ENCODE measurements around the gene PUSL1. TPM values are rescaled to one million over a fixed set of nuclear protein-coding genes. Genes with fewer than 3 reads are reported as not detected.

PUSL1 gene
- polyA plus RNA-seq, 1 donor (not counting 4 experiments of a cell fraction or from before 2014, with no cell fraction given) = 11.4 TPM

DNA sequence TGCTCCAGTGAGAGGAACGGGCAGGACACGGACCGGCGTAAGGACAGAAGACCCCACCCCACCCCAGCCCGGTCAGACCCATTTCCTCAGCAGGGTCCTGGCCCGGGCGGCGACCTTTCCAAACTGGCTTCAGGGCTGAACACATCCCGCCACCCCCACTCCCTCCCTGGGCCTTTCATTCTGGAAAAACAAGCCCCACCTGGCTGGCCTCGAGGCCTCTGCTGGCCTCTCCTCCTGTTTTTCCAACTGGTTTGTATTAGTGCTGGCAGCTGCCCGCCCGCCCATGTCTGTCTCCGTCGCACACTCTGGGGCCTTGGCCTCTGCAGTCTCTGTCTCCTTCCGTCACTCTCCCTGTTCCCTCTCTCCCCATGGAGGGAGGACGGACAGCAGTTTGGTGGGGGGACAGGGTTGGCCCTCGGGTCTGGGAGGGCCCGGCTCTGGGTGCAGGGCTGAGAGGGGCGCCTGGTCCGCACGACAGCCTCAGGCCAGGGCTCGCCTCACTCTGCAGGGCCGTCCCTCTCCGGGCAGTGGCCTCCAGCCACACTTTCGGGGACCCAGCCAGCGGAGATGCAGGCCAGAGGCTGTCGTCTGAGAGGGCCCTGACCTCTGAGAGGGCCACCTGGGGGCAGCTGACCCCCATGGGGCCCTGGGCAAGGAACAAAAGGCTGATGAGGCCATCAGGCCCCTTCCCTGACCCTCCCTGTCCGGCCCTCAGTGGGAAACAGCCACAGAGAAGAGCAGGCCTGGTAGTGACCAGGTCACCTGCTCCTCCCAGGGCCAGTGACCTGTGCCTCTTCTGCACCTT is 51.5 kb downstream of the PUSL1 start:
- dilution Hi-C loops (cut with MboI; ENCODE audit: extremely low pct_ligation_motif_present, low sequenced_read_pairs) = no loop called here
- Histone ChIP-seq H3K9ac (ENCODE audit: control insufficient read depth, extremely low read depth, insufficient read depth, low read length) (no peak overlapping the region), H3K4me2 (ENCODE audit: control insufficient read depth, extremely low read depth, insufficient read depth, low read depth, low read length) (no peak overlapping the region), H3K27ac (ENCODE audit: control insufficient read depth, insufficient read depth, low read length) (no peak overlapping the region), H2AFZ (ENCODE audit: control insufficient read depth, low read length) (no peak overlapping the region), H3K79me2 (ENCODE audit: control insufficient read depth, insufficient read depth, low read length) (no peaks in the 10 kb centered on the region), H4K20me1 (ENCODE audit: control insufficient read depth, extremely low read depth, insufficient read depth, low read length) (no peaks in the 10 kb centered on the region), H3K4me3 (ENCODE audit: control insufficient read depth in 2 of 3, extremely low read depth in 1 of 3, insufficient read depth in 2 of 3, low read depth in 1 of 3, low read length in 3 of 3) (no peak overlapping the region), H3K27me3 (ENCODE audit: control insufficient read depth, extremely low read depth, insufficient read depth, low read length) (peaks cover under 1% of the 10 kb centered on the region), H3K9me3 (ENCODE audit: control insufficient read depth, low read depth, low read length) (no peaks in the 10 kb centered on the region), H3K9me1 (ENCODE audit: control insufficient read depth, extremely low read depth, insufficient read depth, low read length) (no peaks in the 10 kb centered on the region), H3K4me1 (ENCODE audit: control insufficient read depth, extremely low read depth, insufficient read depth, low read length) (peaks cover 25% of the 10 kb centered on the region), H3K36me3 (ENCODE audit: control insufficient read depth in 2 of 2, extremely low read depth in 1 of 2, insufficient read depth in 2 of 2, low read length in 2 of 2) (no peaks in the 10 kb centered on the region)
- no peak for FAIRE-seq
- TF ChIP-seq EZH2 (IDR thresholded peaks at IDR 0.05; ENCODE audit: low read length) = no peak
- TF ChIP-seq, protein P1, sequence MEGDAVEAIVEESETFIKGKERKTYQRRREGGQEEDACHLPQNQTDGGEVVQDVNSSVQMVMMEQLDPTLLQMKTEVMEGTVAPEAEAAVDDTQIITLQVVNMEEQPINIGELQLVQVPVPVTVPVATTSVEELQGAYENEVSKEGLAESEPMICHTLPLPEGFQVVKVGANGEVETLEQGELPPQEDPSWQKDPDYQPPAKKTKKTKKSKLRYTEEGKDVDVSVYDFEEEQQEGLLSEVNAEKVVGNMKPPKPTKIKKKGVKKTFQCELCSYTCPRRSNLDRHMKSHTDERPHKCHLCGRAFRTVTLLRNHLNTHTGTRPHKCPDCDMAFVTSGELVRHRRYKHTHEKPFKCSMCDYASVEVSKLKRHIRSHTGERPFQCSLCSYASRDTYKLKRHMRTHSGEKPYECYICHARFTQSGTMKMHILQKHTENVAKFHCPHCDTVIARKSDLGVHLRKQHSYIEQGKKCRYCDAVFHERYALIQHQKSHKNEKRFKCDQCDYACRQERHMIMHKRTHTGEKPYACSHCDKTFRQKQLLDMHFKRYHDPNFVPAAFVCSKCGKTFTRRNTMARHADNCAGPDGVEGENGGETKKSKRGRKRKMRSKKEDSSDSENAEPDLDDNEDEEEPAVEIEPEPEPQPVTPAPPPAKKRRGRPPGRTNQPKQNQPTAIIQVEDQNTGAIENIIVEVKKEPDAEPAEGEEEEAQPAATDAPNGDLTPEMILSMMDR (optimal IDR thresholded peaks at IDR 0.05 in 1 of 3, IDR thresholded peaks at IDR 0.05 in 1 of 3, conservative IDR thresholded peaks at IDR 0.05 in 1 of 3; ENCODE audit: extremely low read depth in 1 of 3, insufficient read depth in 2 of 3, low read length in 3 of 3) = no peak
- no peak for DNase-seq (ENCODE audit: low read depth, low spot score)

DNA sequence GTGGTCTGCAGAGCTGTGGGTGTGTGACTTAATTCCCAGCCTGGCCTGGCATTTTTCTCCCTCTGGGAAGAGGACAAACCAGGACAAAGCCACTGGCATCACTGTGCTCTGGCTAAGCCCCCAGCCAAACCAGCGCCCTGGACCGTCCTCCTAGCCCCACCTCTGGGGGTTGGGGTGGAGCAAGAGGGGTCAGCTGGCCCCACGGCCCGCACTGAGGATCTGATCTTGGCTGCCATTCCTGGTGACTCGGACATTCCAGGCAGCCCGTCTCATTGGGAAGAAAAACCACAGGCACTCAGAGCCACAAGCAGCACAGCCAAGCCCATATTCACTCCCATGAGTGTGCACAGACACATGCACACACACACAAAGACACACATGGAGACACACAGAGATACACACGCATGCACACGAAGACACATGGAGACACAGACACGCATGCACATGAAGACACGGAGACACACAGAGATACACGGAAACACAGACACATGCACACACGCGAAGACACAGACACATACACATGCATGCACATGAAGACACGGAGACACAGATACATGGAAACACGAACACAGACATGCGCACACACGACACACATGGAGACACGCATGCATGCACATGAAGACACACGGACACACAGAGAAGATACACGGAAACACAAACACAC is 52.2 kb downstream of the PUSL1 start:
- Histone ChIP-seq H3K9me1 (ENCODE audit: control insufficient read depth, extremely low read depth, insufficient read depth, low read length) (no peaks in the 10 kb centered on the region), H3K27ac (ENCODE audit: control insufficient read depth, insufficient read depth, low read length) (no peak overlapping the region), H3K36me3 (ENCODE audit: control insufficient read depth in 2 of 2, extremely low read depth in 1 of 2, insufficient read depth in 2 of 2, low read length in 2 of 2) (no peaks in the 10 kb centered on the region), H3K9ac (ENCODE audit: control insufficient read depth, extremely low read depth, insufficient read depth, low read length) (no peak overlapping the region), H3K4me3 (ENCODE audit: control insufficient read depth in 2 of 3, extremely low read depth in 1 of 3, insufficient read depth in 2 of 3, low read depth in 1 of 3, low read length in 3 of 3) (no peak overlapping the region), H3K4me1 (ENCODE audit: control insufficient read depth, extremely low read depth, insufficient read depth, low read length) (peaks cover 25% of the 10 kb centered on the region), H3K9me3 (ENCODE audit: control insufficient read depth, low read depth, low read length) (no peaks in the 10 kb centered on the region), H3K27me3 (ENCODE audit: control insufficient read depth, extremely low read depth, insufficient read depth, low read length) (no peaks in the 10 kb centered on the region), H2AFZ (ENCODE audit: control insufficient read depth, low read length) (no peak overlapping the region), H3K79me2 (ENCODE audit: control insufficient read depth, insufficient read depth, low read length) (no peaks in the 10 kb centered on the region), H3K4me2 (ENCODE audit: control insufficient read depth, extremely low read depth, insufficient read depth, low read depth, low read length) (peak overlapping the region; percentile 46), H4K20me1 (ENCODE audit: control insufficient read depth, extremely low read depth, insufficient read depth, low read length) (no peaks in the 10 kb centered on the region)
- FAIRE-seq (peak; percentile 81), DNase-seq (ENCODE audit: low read depth, low spot score) (no peak)
- TF ChIP-seq EZH2 (IDR thresholded peaks at IDR 0.05; ENCODE audit: low read length) = no peak
- TF ChIP-seq, protein P1 (optimal IDR thresholded peaks at IDR 0.05 in 1 of 3, IDR thresholded peaks at IDR 0.05 in 1 of 3, conservative IDR thresholded peaks at IDR 0.05 in 1 of 3; ENCODE audit: extremely low read depth in 1 of 3, insufficient read depth in 2 of 3, low read length in 3 of 3) = no peak
- dilution Hi-C loops (cut with MboI; ENCODE audit: extremely low pct_ligation_motif_present, low sequenced_read_pairs) = no loop called here

Small RNA genes within 50 kb of the gene (small RNA-seq; reads per million reads assigned to genes)
- gene MIR6726 (ENCODE audit: insufficient read length in 3 of 3, low read depth in 3 of 3, low replicate concordance in 1 of 3) = 0 reads per million in 3 experiments

Other genes with a start within 250 kb of the PUSL1 start
- gene RNF223, start 234.3 kb upstream of the PUSL1 start, polyA plus RNA-seq = 0.22 to 0.45 TPM (median 0.32 TPM) in 3 replicates
- 6.1 to 8.8 TPM (median 8.0 TPM) in 3 replicates for gene C1orf159, start 192.5 kb upstream of the PUSL1 start, polyA plus RNA-seq
- not detected in 3 replicates for gene TTLL10, start 134.7 kb upstream of the PUSL1 start, polyA plus RNA-seq
- gene TNFRSF18, start 102.0 kb upstream of the PUSL1 start, polyA plus RNA-seq = 0.09 to 0.63 TPM (median 0.21 TPM) in 3 replicates
- 0.04 TPM in 1 of 3 replicates, not detected in the others for gene TNFRSF4, start 94.4 kb upstream of the PUSL1 start, polyA plus RNA-seq
- gene SDF4, start 76.6 kb upstream of the PUSL1 start, polyA plus RNA-seq = 63.5 to 103 TPM (median 66.3 TPM) in 3 replicates
- gene B3GALT6, start 76.4 kb upstream of the PUSL1 start, polyA plus RNA-seq = 6.8 to 9.5 TPM (median 7.8 TPM) in 3 replicates
- 0.15 to 0.46 TPM (median 0.18 TPM) in 3 replicates for gene C1QTNF12, start 61.9 kb upstream of the PUSL1 start, polyA plus RNA-seq
- gene UBE2J2, start 34.7 kb upstream of the PUSL1 start, polyA plus RNA-seq = 18.2 to 37.3 TPM (median 27.0 TPM) in 3 replicates
- 0.08 to 0.32 TPM (median 0.16 TPM) in 3 replicates for gene SCNN1D, start 28.2 kb upstream of the PUSL1 start, polyA plus RNA-seq
- 13.4 to 45.8 TPM (median 17.4 TPM) in 3 replicates for gene ACAP3, start 667 bp upstream of the PUSL1 start, polyA plus RNA-seq
- gene INTS11, start 16.1 kb downstream of the PUSL1 start, polyA plus RNA-seq = 70.4 to 89.8 TPM (median 76.9 TPM) in 3 replicates
- 5.8 to 14.0 TPM (median 11.8 TPM) in 3 replicates for gene CPTP, start 16.2 kb downstream of the PUSL1 start, polyA plus RNA-seq
- gene TAS1R3, start 22.7 kb downstream of the PUSL1 start, polyA plus RNA-seq = 0.01 to 0.08 TPM (median 0.04 TPM) in 3 replicates
- gene DVL1, start 40.8 kb downstream of the PUSL1 start, polyA plus RNA-seq = 28.1 to 68.6 TPM (median 31.6 TPM) in 3 replicates
- gene MXRA8, start 50.0 kb downstream of the PUSL1 start, polyA plus RNA-seq = 0.05 to 0.14 TPM in 2 of 3 replicates, not detected in the other
- gene AURKAIP1, start 66.6 kb downstream of the PUSL1 start, polyA plus RNA-seq = 75.8 to 86.9 TPM (median 83.2 TPM) in 3 replicates
- 97.0 to 171 TPM (median 140 TPM) in 3 replicates for gene CCNL2, start 90.7 kb downstream of the PUSL1 start, polyA plus RNA-seq
- 94.3 to 169 TPM (median 133 TPM) in 3 replicates for gene MRPL20, start 98.7 kb downstream of the PUSL1 start, polyA plus RNA-seq
- 4.6 to 6.5 TPM (median 5.1 TPM) in 3 replicates for gene ANKRD65, start 112.7 kb downstream of the PUSL1 start, polyA plus RNA-seq
- 5.0 to 6.7 TPM (median 6.5 TPM) in 3 replicates for gene VWA1, start 127.1 kb downstream of the PUSL1 start, polyA plus RNA-seq
- 0.39 to 0.72 TPM (median 0.45 TPM) in 3 replicates for gene ATAD3C, start 141.1 kb downstream of the PUSL1 start, polyA plus RNA-seq
- 18.4 to 24.9 TPM (median 20.6 TPM) in 3 replicates for gene ATAD3B, start 163.2 kb downstream of the PUSL1 start, polyA plus RNA-seq
- gene ATAD3A, start 203.6 kb downstream of the PUSL1 start, polyA plus RNA-seq = 19.9 to 23.0 TPM (median 22.0 TPM) in 3 replicates
- 0.12 to 0.28 TPM (median 0.12 TPM) in 3 replicates for gene TMEM240, start 232.0 kb downstream of the PUSL1 start, polyA plus RNA-seq

Measured in keratinocyte (primary cell).